ENCODE results near the gene INPP5J.

INPP5J gene

GRCh38 chr22:31151872-31152271, 29.1 kb downstream of the INPP5J start:
- no peak for TF ChIP-seq CTCF (IDR thresholded peaks at IDR 0.05)
- Histone ChIP-seq H3K79me2 (no peaks in the 10 kb centered on the region), H3K27ac (no peak overlapping the region), H3K9me3 (ENCODE audit: control insufficient read depth, low read length) (no peaks in the 10 kb centered on the region), H3K4me1 (peaks cover 9% of the 10 kb centered on the region), H3K27me3 (ENCODE audit: control insufficient read depth, insufficient read depth, low read length) (no peaks in the 10 kb centered on the region), H3K4me3 (ENCODE audit: low read depth, low read length) (no peak overlapping the region), H3K36me3 (ENCODE audit: control insufficient read depth, insufficient read depth, low read length) (no peaks in the 10 kb centered on the region), H3K9ac (no peak overlapping the region), H3K4me2 (ENCODE audit: low read length) (no peak overlapping the region), H2AFZ (no peak overlapping the region)

GRCh38 chr22:31153357-31153756, 30.6 kb downstream of the INPP5J start:
- Histone ChIP-seq H3K27me3 (ENCODE audit: control insufficient read depth, insufficient read depth, low read length) (no peaks in the 10 kb centered on the region), H2AFZ (no peak overlapping the region), H3K27ac (no peak overlapping the region), H3K79me2 (no peaks in the 10 kb centered on the region), H3K4me3 (ENCODE audit: low read depth, low read length) (no peak overlapping the region), H3K36me3 (ENCODE audit: control insufficient read depth, insufficient read depth, low read length) (no peaks in the 10 kb centered on the region), H3K9me3 (ENCODE audit: control insufficient read depth, low read length) (no peaks in the 10 kb centered on the region), H3K4me2 (ENCODE audit: low read length) (no peak overlapping the region), H3K4me1 (peaks cover 9% of the 10 kb centered on the region), H3K9ac (no peak overlapping the region)
- no peak for TF ChIP-seq CTCF (IDR thresholded peaks at IDR 0.05)

- Histone ChIP-seq H3K4me3 (ENCODE audit: low read depth, low read length) (no peak overlapping the region), H3K4me1 (no peaks in the 10 kb centered on the region), H2AFZ (no peak overlapping the region), H3K27ac (no peak overlapping the region), H3K27me3 (ENCODE audit: control insufficient read depth, insufficient read depth, low read length) (no peaks in the 10 kb centered on the region), H3K79me2 (no peaks in the 10 kb centered on the region), H3K9me3 (ENCODE audit: control insufficient read depth, low read length) (no peaks in the 10 kb centered on the region), H3K9ac (no peak overlapping the region), H3K36me3 (ENCODE audit: control insufficient read depth, insufficient read depth, low read length) (no peaks in the 10 kb centered on the region), H3K4me2 (ENCODE audit: low read length) (no peak overlapping the region)
- TF ChIP-seq CTCF (IDR thresholded peaks at IDR 0.05): no peak
Observed at GRCh38 chr22:31154975-31155374, 32.2 kb downstream of the INPP5J start.

GRCh38 chr22:31155422-31155821, 32.7 kb downstream of the INPP5J start:
- TF ChIP-seq CTCF (IDR thresholded peaks at IDR 0.05): no peak
- H3K36me3 ChIP-seq (ENCODE audit: control insufficient read depth, insufficient read depth, low read length): no peaks in the 10 kb centered on the region
- no peaks in the 10 kb centered on the region for H3K27me3 ChIP-seq (ENCODE audit: control insufficient read depth, insufficient read depth, low read length)
- no peak overlapping the region for H3K4me2 ChIP-seq (ENCODE audit: low read length)
- H3K27ac ChIP-seq: no peak overlapping the region
- no peaks in the 10 kb centered on the region for H3K4me1 ChIP-seq
- H3K9me3 ChIP-seq (ENCODE audit: control insufficient read depth, low read length): no peaks in the 10 kb centered on the region
- no peak overlapping the region for H3K9ac ChIP-seq
- no peak overlapping the region for H3K4me3 ChIP-seq (ENCODE audit: low read depth, low read length)
- no peaks in the 10 kb centered on the region for H3K79me2 ChIP-seq
- no peak overlapping the region for H2AFZ ChIP-seq

- H3K4me1 ChIP-seq: peaks cover 2% of the 10 kb centered on the region
- no peak for TF ChIP-seq CTCF (IDR thresholded peaks at IDR 0.05)
- H2AFZ ChIP-seq: peak overlapping the region; percentile 90
- peak overlapping the region; percentile 71 for H3K4me2 ChIP-seq (ENCODE audit: low read length)
- H3K36me3 ChIP-seq (ENCODE audit: control insufficient read depth, insufficient read depth, low read length): no peaks in the 10 kb centered on the region
- H3K9me3 ChIP-seq (ENCODE audit: control insufficient read depth, low read length): no peaks in the 10 kb centered on the region
- peak overlapping the region; percentile 74 for H3K27ac ChIP-seq
- peak overlapping the region; percentile 77 for H3K4me3 ChIP-seq (ENCODE audit: low read depth, low read length)
- H3K27me3 ChIP-seq (ENCODE audit: control insufficient read depth, insufficient read depth, low read length): no peaks in the 10 kb centered on the region
- peaks cover 2% of the 10 kb centered on the region for H3K79me2 ChIP-seq
- no peak overlapping the region for H3K9ac ChIP-seq
Observed at GRCh38 chr22:31160328-31160978, 37.7 kb downstream of the INPP5J start.

Data from parathyroid adenoma (tissue), 2 donors.